A549 (cell line): Measurements from ENCODE around the gene ATP7B. TPM values are rescaled to one million over a fixed set of nuclear protein-coding genes. Genes with fewer than 3 reads are reported as not detected.

Experiments
- ATAC-seq, 2 experiments: fragments of 200-7000 bp in 1 of 2; fragments of >200 bp in 1 of 2; cut with Nextera tagmentation in 1 of 2; cut with Tn5 transposase in 1 of 2; 3 replicates each; pipeline versions ENCODE4 v1.8.0 to v1.9.1; 2018 to 2020; ENCODE audit warnings: mild to moderate bottlenecking in 1 of 2, moderate library complexity in 1 of 2
- CTCF ChIA-PET: fragments of 300-600 bp; sonication (Branson Sonifier 250); formaldehyde crosslinking; extraction: SDS; loops from one replicate; lab custom pipeline; 2021; ENCODE audit warnings: antibody characterized with exemption, inconsistent platforms; lab: Yijun Ruan, JAX
- POLR2A ChIA-PET: fragments of 350-600 bp; formaldehyde crosslinking; extraction: SDS; loops from one replicate; lab custom pipeline; 2021; ENCODE audit warnings: antibody characterized with exemption, inconsistent platforms; lab: Yijun Ruan, JAX
- DNase-seq, 2 experiments: peaks; one replicate each; pipeline versions ENCODE4 v3.0.0 to v3.0.0-alpha.2; 2011 to 2016; ENCODE audit warnings: low read depth in 1 of 2, low spot score in 1 of 2
- FAIRE-seq: peaks from 2 replicates; lab custom pipeline; 2011; peaks lifted over from hg19 to GRCh38; lab: Jason Lieb, UNC
- H3K27ac ChIP-seq, 2 experiments: fragments of >200 bp; sonication (Bioruptor Twin); formaldehyde crosslinking; 3 replicates each; pipeline ENCODE4 v1.5.1; 2016 to 2017
- H3K4me1 ChIP-seq: fragments of >200 bp; sonication (Bioruptor Twin); formaldehyde crosslinking; 3 replicates; pipeline ENCODE4 v1.6.1; 2016
- H3K4me2 ChIP-seq: fragments of >200 bp; sonication (Bioruptor Twin); formaldehyde crosslinking; 3 replicates; pipeline ENCODE4 v1.6.1; 2016
- H3K4me3 ChIP-seq: fragments of >200 bp; sonication (Bioruptor Twin); formaldehyde crosslinking; 3 replicates; pipeline ENCODE4 v1.5.1; 2016
- H3K9me3 ChIP-seq: fragments of >200 bp; sonication (Bioruptor Twin); formaldehyde crosslinking; 3 replicates; pipeline ENCODE4 v1.6.1; 2016
- ATOH8 ChIP-seq: fragments of 250-450 bp; sonication (Bioruptor Pico); IDR thresholded peaks from 2 replicates; pipeline ENCODE4 v1.5.0; 2020; ENCODE audit warnings: low read depth, mild to moderate bottlenecking, moderate library complexity
- BCL3 ChIP-seq: fragments of >200 bp; sonication (Bioruptor Twin); formaldehyde crosslinking; IDR thresholded peaks from 3 replicates; pipeline ENCODE4 v1.6.1; 2016
- CEBPB ChIP-seq, 2 experiments: fragments of >200 bp in 1 of 2; sonication (Bioruptor Twin) in 1 of 2; formaldehyde crosslinking in 1 of 2; IDR thresholded peaks; 2 replicates each; pipeline ENCODE4 v1.6.1; 2012 to 2016
- CTCF ChIP-seq: fragments of >200 bp; sonication (Bioruptor Twin); formaldehyde crosslinking; IDR thresholded peaks from 3 replicates; pipeline ENCODE4 v1.5.1; 2016
- EHMT2 ChIP-seq: fragments of 200-600 bp; sonication (generic); IDR thresholded peaks from 2 replicates; pipeline ENCODE4 v1.6.1; 2016; ENCODE audit warnings: antibody characterized with exemption, low read depth, mild to moderate bottlenecking, moderate library complexity
- ELK1 ChIP-seq: fragments of 150-350 bp; IDR thresholded peaks from 2 replicates; pipeline ENCODE4 v1.6.1; 2014; ENCODE audit warnings: low read depth, mild to moderate bottlenecking, low read length
- ESRRA ChIP-seq: fragments of 150-350 bp; IDR thresholded peaks from 2 replicates; pipeline ENCODE4 v1.6.1; 2014; ENCODE audit warnings: mild to moderate bottlenecking, low read length, borderline replicate concordance
- FOSB ChIP-seq: fragments of 250-450 bp; sonication (Bioruptor Pico); IDR thresholded peaks from 2 replicates; pipeline ENCODE4 v1.5.0; 2020; ENCODE audit warnings: mild to moderate bottlenecking, moderate library complexity
- FOSL2 ChIP-seq, 2 experiments: fragments of 450-650 bp in 1 of 2; fragments of >200 bp in 1 of 2; sonication (Bioruptor Twin) in 1 of 2; formaldehyde crosslinking; IDR thresholded peaks; 2 replicates each; pipeline versions ENCODE4 v1.5.0 to v1.6.1; 2016 to 2020; ENCODE audit warnings: mild to moderate bottlenecking in 1 of 2, moderate library complexity in 1 of 2
- HOXA7 ChIP-seq: fragments of 250-450 bp; sonication (Bioruptor Pico); IDR thresholded peaks from 2 replicates; pipeline ENCODE4 v1.5.0; 2020; ENCODE audit warnings: mild to moderate bottlenecking, moderate library complexity
- HOXB13 ChIP-seq: fragments of 250-450 bp; sonication (Bioruptor Pico); IDR thresholded peaks from 2 replicates; pipeline ENCODE4 v1.5.0; 2020; ENCODE audit warnings: low read depth, mild to moderate bottlenecking, moderate library complexity
- HOXB5 ChIP-seq: fragments of 250-450 bp; sonication (Bioruptor Pico); IDR thresholded peaks from 2 replicates; pipeline ENCODE4 v1.5.0; 2020; ENCODE audit warnings: mild to moderate bottlenecking, moderate library complexity
- JUN ChIP-seq, 2 experiments: fragments of >200 bp; sonication (Bioruptor Twin); formaldehyde crosslinking; IDR thresholded peaks; 2 replicates in 1 of 2; 3 replicates in 1 of 2; pipeline ENCODE4 v1.6.1; 2016 to 2017
- JUNB ChIP-seq: fragments of >200 bp; sonication (Bioruptor Twin); formaldehyde crosslinking; IDR thresholded peaks from 2 replicates; pipeline ENCODE4 v1.6.1; 2016
- KDM1A ChIP-seq: fragments of 200-600 bp; sonication (generic); IDR thresholded peaks from 2 replicates; pipeline ENCODE4 v1.6.1; 2016; ENCODE audit warnings: low read depth, mild to moderate bottlenecking
- KDM5A ChIP-seq: fragments of 200-600 bp; sonication (generic); IDR thresholded peaks from 2 replicates; pipeline ENCODE4 v1.6.1; 2016; ENCODE audit warnings: antibody characterized with exemption, mild to moderate bottlenecking
- MAX ChIP-seq: IDR thresholded peaks from 2 replicates; pipeline ENCODE4 v1.6.1; 2012
- MAZ ChIP-seq: fragments of 150-350 bp; IDR thresholded peaks from 2 replicates; pipeline ENCODE4 v1.6.1; 2014; ENCODE audit warnings: antibody characterized with exemption, low read depth, low read length, borderline replicate concordance
- PBX3 ChIP-seq: IDR thresholded peaks from 2 replicates; pipeline ENCODE4 v1.6.1; 2012
- POLR2A ChIP-seq: IDR thresholded peaks from 2 replicates; pipeline ENCODE4 v1.6.1; 2012; ENCODE audit warnings: mild to moderate bottlenecking, low read length
- POLR2AphosphoS2 ChIP-seq: conservative IDR thresholded peaks from 2 replicates; pipeline ENCODE4 v1.6.1; 2012; ENCODE audit warnings: low read length, improper control_type of control experiment, inconsistent platforms
- REST ChIP-seq: fragments of 200-600 bp; sonication (generic); IDR thresholded peaks from 2 replicates; pipeline ENCODE4 v1.6.1; 2016; ENCODE audit warnings: antibody characterized with exemption, mild to moderate bottlenecking, moderate library complexity
- RFX5 ChIP-seq: fragments of 450-650 bp; IDR thresholded peaks from 2 replicates; pipeline ENCODE4 v1.7.1; 2014; ENCODE audit warnings: antibody characterized with exemption, mild to moderate bottlenecking, moderate library complexity
- RNF2 ChIP-seq: fragments of 200-600 bp; sonication (generic); IDR thresholded peaks from 2 replicates; pipeline ENCODE4 v1.6.1; 2016; ENCODE audit warnings: low read depth, mild to moderate bottlenecking, antibody characterized with exemption, moderate library complexity, borderline replicate concordance
- SREBF2 ChIP-seq: fragments of 450-650 bp; IDR thresholded peaks from 2 replicates; pipeline ENCODE4 v1.6.1; 2014; ENCODE audit warnings: mild to moderate bottlenecking, moderate library complexity
- USF2 ChIP-seq: fragments of 450-650 bp; IDR thresholded peaks from 2 replicates; pipeline ENCODE4 v1.6.1; 2014; ENCODE audit warnings: antibody characterized with exemption
- ZNF302 ChIP-seq: fragments of 250-450 bp; sonication (Bioruptor Pico); IDR thresholded peaks from 2 replicates; pipeline ENCODE4 v1.9.0; 2021; ENCODE audit warnings: inconsistent platforms, mild to moderate bottlenecking, moderate library complexity
- ZSCAN20 ChIP-seq: fragments of 250-450 bp; sonication (Bioruptor Pico); IDR thresholded peaks from 2 replicates; pipeline ENCODE4 v1.8.0; 2022; ENCODE audit warnings: mild to moderate bottlenecking, moderate library complexity
- WGBS: methylation state at CpG from one replicate; pipeline ENCODE4 v1.1.6; 2017; ENCODE audit errors: missing lambda C conversion rate; 5-methylcytosine and 5-hydroxymethylcytosine counted together
- polyA plus RNA-seq, 4 experiments: library from polyadenylated mRNA; depleted of rRNA in 3 of 4; stranded (reverse); fragments of >200 nt; fragmentation: RNase III in 1 of 4; extraction: RNeasy Plus Mini Kit Qiagen cat#74134 plus additional on column Dnase treatment in 1 of 4; gene quantifications; 2 replicates in 3 of 4; 3 replicates in 1 of 4; pipeline ENCODE4 v1.2.3, GENCODE V29; 2011 to 2017

The ATP7B gene
- polyA plus RNA-seq, 2 of the 4 experiments (the other 2 are of a cell fraction), result 2.8 to 3.9 TPM

GRCh38 chr13:51912091-51912490 is 99.2 kb downstream of the ATP7B start:
- no peak for ATAC-seq
- Histone ChIP-seq H3K4me2 (no peak overlapping the region), H3K4me3 (no peak overlapping the region), H3K27ac (no peak overlapping the region), H3K4me1 (no peaks in the 10 kb centered on the region), H3K9me3 (no peaks in the 10 kb centered on the region)
- DNase-seq, result no peak
- no peak for TF ChIP-seq ATOH8 (CRISPR knock-in tag)
- no peak for TF ChIP-seq ZNF302 (CRISPR knock-in tag)
- no peak for TF ChIP-seq USF2
- no peak for TF ChIP-seq CTCF
- no peak for TF ChIP-seq JUNB
- no peak for TF ChIP-seq RNF2
- TF ChIP-seq KDM5A, result no peak
- TF ChIP-seq HOXA7 (CRISPR knock-in tag), result no peak
- TF ChIP-seq SREBF2, result no peak
- TF ChIP-seq ESRRA, result no peak
- no peak for TF ChIP-seq ZSCAN20 (CRISPR knock-in tag)
- TF ChIP-seq FOSB, result no peak
- TF ChIP-seq MAZ, result no peak
- no peak for TF ChIP-seq RFX5
- TF ChIP-seq JUN (IDR thresholded peaks at IDR 0.05), result no peak
- TF ChIP-seq PBX3, result no peak
- no peak for TF ChIP-seq FOSL2 (IDR thresholded peaks at IDR 0.05)
- no peak for TF ChIP-seq FOSL2 (CRISPR knock-in tag; IDR thresholded peaks at IDR 0.05)
- no peak for FAIRE-seq
- 67% methylated on average over 10 of the region's 10 CpGs for WGBS
- ChIA-PET CTCF (interaction anchor here (1.0 to 1.2 kb wide), 3 partner anchors 14 to 214 kb away, joined by 3 read pairs; no protein-coding TSS in a partner anchor), POLR2A (no interaction called here)

GRCh38 chr13:51910508-51910907 is 100.7 kb downstream of the ATP7B start:
- WGBS, result 21% methylated on average over 3 of the region's 12 CpGs
- Histone ChIP-seq H3K4me3 (no peak overlapping the region), H3K4me2 (no peak overlapping the region), H3K4me1 (no peaks in the 10 kb centered on the region), H3K9me3 (no peaks in the 10 kb centered on the region), H3K27ac (no peak overlapping the region)
- ATAC-seq (no peak), FAIRE-seq (no peak), DNase-seq (no peak)
- ChIA-PET POLR2A (no interaction called here), CTCF (interaction anchor here (0.7 kb wide), 1 partner anchor 13 kb away, joined by 3 read pairs; no protein-coding TSS in a partner anchor)
- TF ChIP-seq CEBPB (IDR thresholded peaks at IDR 0.05) (no peak), BCL3 (no peak), EHMT2 (no peak), ELK1 (no peak), JUNB (no peak), POLR2AphosphoS2 (no peak), HOXB5 (no peak), HOXB13 (no peak), MAX (no peak), KDM1A (no peak), HOXA7 (CRISPR knock-in tag) (no peak), ZNF302 (CRISPR knock-in tag) (no peak), SREBF2 (no peak), FOSL2 (IDR thresholded peaks at IDR 0.05) (no peak), FOSL2 (CRISPR knock-in tag; IDR thresholded peaks at IDR 0.05) (no peak), REST (no peak), POLR2A (no peak)
